Astrocyte of the spinal cord (primary cell): ENCODE data around the gene P4HA1.

Experiments
- DNase-seq: peaks from one replicate; pipeline ENCODE4 v3.0.0; 2011; ENCODE audit warnings: low read depth, low spot score
- H3K4me3 ChIP-seq: 2 replicates; pipeline ENCODE4 v1.5.1; 2011; ENCODE audit warnings: low read depth, mild to moderate bottlenecking, low read length, moderate library complexity
- in situ Hi-C: cut with HindIII; loops from 2 replicates; pipeline ENCODE4 v1.10.0; 2017; ENCODE audit warnings: low sequenced_read_pairs
- TF ChIP-seq, protein P1 (sequence below): IDR thresholded peaks from 2 replicates; pipeline ENCODE4 v1.5.1; 2012; ENCODE audit warnings: low read depth, mild to moderate bottlenecking, low read length, inconsistent platforms

The P4HA1 gene

DNA sequence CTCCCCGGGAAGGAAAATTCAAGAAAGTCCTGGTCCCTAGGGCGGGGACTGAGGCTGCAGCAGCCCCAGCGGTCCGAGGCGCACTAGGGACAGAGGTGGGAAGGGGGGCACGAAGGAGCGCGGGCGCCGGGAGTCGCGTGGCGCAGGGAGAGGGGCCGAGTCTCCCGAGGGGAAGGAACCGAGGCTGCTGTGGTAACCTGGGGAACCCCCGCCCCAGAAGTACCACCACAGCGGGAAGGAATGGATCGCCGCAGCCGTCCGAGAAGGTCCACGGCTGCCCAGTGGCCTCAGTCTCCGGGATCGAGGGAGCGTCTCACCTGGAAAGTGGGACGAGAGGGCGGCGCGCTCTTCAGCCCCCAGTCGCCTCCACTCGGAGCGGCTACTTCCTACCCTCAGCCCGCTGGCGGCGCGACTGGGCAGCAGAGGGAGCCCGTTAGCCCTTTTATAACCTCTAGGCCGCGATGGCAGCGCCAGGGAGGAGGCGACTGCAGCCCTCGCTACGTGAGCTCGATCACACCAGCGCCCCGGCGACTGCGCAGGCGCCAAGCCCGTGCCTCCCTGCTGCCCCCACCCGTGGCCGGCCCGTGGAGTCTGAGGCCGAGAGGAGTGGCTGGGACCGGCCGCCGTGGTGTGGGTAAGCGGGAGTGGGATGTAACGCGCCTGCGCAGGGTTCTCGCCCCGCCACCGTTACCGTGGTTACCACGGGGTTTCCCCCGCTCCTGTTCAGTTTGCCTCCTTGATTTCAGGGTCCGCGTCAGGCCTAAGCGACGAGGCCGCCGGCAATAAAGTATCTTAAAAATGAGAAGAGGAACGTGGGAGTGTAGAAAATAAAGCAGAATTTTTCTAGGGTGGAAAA is at the start of gene P4HA1:
Gene P4HA1 (minus strand): TSS at position 418 of the 856 bp plus-strand sequence. CDS start 21,983 bp downstream, outside the sequence.
- peak within 1 kb of the TSS; percentile 99 for H3K4me3 ChIP-seq
- TF ChIP-seq, protein P1, sequence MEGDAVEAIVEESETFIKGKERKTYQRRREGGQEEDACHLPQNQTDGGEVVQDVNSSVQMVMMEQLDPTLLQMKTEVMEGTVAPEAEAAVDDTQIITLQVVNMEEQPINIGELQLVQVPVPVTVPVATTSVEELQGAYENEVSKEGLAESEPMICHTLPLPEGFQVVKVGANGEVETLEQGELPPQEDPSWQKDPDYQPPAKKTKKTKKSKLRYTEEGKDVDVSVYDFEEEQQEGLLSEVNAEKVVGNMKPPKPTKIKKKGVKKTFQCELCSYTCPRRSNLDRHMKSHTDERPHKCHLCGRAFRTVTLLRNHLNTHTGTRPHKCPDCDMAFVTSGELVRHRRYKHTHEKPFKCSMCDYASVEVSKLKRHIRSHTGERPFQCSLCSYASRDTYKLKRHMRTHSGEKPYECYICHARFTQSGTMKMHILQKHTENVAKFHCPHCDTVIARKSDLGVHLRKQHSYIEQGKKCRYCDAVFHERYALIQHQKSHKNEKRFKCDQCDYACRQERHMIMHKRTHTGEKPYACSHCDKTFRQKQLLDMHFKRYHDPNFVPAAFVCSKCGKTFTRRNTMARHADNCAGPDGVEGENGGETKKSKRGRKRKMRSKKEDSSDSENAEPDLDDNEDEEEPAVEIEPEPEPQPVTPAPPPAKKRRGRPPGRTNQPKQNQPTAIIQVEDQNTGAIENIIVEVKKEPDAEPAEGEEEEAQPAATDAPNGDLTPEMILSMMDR, result peak; percentile 68
- DNase-seq, result peak; percentile 99
- in situ Hi-C loops, result no loop called here

DNA sequence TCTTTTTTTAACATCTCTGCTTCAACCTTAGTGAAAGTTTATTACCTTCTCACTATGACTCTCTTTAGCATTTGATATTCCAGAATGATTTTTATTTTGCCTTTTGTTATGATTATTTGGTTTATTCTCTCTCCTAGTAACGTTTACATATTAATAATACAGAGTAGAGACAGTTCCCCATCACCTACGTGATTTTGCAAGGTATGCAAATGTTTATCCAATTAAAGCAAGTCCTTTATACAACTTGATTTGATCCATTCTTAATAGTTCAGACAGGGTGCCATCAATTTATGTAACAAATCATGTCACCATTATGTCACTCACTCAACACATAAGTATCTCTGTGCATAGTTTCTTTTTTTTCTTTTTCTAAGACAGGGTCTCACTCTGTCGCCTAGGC is 44.9 kb upstream of the P4HA1 start:
- no peak overlapping the region for H3K4me3 ChIP-seq
- DNase-seq, result no peak
- in situ Hi-C loops, result no loop called here
- TF ChIP-seq, protein P1, result no peak

DNA sequence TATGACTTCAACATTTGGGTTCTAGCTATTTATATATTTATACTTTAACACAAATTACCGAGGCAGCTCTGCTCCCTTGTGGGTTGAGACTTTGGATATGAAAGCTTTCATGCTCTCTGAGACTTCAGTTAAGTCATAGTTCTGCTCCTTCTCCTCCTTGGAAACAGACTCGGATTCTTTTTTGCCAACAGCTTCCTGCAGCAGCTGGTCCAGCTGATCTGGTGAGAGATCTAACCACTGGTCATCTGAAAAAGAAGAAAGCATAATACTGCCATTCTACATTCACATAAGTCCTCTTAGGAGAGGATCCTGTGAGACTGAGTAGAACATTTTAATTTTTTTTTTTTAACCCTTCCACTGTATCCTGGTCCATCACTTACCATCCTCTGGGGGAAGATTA is 42.6 kb upstream of the P4HA1 start:
- H3K4me3 ChIP-seq, result no peak overlapping the region
- no peak for DNase-seq
- TF ChIP-seq, protein P1, result no peak
- in situ Hi-C loops, result no loop called here

DNA sequence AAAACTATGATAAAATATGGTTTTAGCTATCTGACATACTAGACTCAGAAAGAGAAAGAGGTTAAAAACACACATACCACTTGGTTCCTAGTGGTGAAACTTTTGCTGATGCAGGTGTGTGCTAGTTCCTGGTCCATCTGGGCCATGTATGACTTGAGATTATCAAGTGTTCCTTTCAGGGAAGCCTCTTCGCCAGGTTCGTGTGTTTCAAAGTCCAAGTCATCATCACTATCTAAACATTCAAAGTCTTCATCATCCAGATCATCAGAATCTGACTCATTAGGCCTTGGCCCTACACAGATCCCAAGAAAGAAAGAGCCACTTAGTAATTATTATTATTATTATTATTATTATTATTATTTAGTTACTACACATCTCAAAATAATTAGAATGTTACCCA is 40.0 kb upstream of the P4HA1 start:
- in situ Hi-C loops, result no loop called here
- H3K4me3 ChIP-seq, result no peak overlapping the region
- TF ChIP-seq, protein P1, result no peak
- DNase-seq, result no peak

DNA sequence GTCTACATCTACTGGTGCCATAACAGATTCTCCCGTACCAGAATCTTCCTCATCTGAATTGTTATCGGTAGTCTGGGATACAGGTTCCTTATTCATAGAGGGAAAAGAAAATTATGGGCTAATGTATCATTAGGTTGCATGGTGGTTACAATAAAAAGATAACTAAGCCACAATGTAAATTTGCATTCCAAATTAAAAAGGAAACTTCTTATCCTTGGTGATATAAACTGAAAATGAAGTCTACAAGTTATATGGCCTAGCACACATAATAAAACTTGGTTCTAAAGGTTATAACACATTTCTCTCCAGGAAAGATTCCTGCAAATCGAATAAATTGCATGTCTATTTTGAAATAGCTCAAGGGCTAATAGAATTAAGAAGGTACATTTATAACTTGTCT is 38.1 kb upstream of the P4HA1 start:
- TF ChIP-seq, protein P1, result no peak
- no peak for DNase-seq
- in situ Hi-C loops, result no loop called here

DNA sequence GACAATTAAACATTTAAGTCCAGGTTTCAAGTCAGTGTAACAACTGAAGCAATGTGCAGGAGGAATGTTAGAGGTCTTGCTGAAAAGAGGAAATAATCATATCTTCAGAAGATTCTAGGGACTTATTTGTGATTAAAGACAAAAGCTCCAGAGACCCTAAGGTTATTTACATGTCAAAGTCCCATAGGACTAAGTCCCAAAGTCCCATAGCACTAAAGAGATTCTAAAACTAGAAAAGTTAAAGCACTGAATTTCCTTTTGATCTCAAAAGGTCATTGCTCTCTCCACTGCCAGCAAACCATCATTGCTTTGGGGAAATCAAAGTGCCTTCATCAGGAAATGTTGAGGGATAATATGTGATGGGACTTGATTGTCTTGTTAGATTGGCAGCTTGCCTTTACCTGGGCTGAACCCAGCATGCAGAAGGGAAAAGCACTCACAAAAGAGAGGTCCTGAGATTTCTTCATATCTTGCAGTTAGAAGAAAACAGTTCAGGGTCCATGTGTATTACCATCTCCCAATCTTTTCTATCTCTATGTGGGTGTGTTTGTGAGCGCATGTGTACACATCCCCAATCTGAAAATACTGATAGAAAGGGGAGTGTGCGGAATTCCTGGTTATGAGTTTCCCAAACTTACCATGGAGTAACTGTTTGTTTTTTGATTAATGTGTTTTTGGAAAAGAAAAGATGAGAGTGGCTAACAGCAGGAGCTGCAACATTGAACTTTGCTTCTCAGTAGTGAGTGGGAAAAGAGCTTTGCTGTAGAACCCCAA is 35.4 kb upstream of the P4HA1 start:
- H3K4me3 ChIP-seq, result no peak overlapping the region
- TF ChIP-seq, protein P1, result no peak
- in situ Hi-C loops, result no loop called here
- no peak for DNase-seq

More for the DNA sequence above, 38.1 kb upstream of the P4HA1 start:
- no peak overlapping the region for H3K4me3 ChIP-seq
